Osteocyte (in vitro differentiated cells): ENCODE data around the gene CDH7. TPM values are rescaled to one million over a fixed set of nuclear protein-coding genes. Genes with fewer than 3 reads are reported as not detected.

Source experiments
- DNase-seq: peaks from one replicate; pipeline ENCODE4 v3.0.0; 2021; ENCODE audit warnings: mixed read lengths; ENCODE audit not compliant: unreplicated experiment; ENCODE audit errors: extremely low spot score
- H3K27ac Mint-ChIP-seq: one replicate; pipeline ENCODE4 v1.8.0; 2021; ENCODE audit warnings: mild to moderate bottlenecking, mixed read lengths; ENCODE audit not compliant: unreplicated experiment
- H3K27me3 Mint-ChIP-seq: one replicate; pipeline ENCODE4 v1.8.0; 2021; ENCODE audit warnings: mixed read lengths; ENCODE audit not compliant: unreplicated experiment
- H3K36me3 Mint-ChIP-seq: one replicate; pipeline ENCODE4 v1.8.0; 2021; ENCODE audit warnings: mixed read lengths; ENCODE audit not compliant: unreplicated experiment
- H3K4me1 Mint-ChIP-seq: one replicate; pipeline ENCODE4 v1.8.0; 2021; ENCODE audit warnings: mixed read lengths; ENCODE audit not compliant: unreplicated experiment
- H3K4me3 Mint-ChIP-seq: one replicate; pipeline ENCODE4 v1.8.0; 2021; ENCODE audit warnings: mild to moderate bottlenecking, moderate library complexity, mixed read lengths; ENCODE audit not compliant: unreplicated experiment
- H3K9me3 Mint-ChIP-seq: one replicate; pipeline ENCODE4 v1.8.0; 2021; ENCODE audit warnings: mixed read lengths; ENCODE audit not compliant: unreplicated experiment
- CTCF ChIP-seq: fragments of 200-600 bp; sonication (generic); IDR thresholded peaks from 2 replicates; pipeline ENCODE4 v1.5.0; 2021; ENCODE audit warnings: antibody characterized with exemption, mild to moderate bottlenecking, moderate library complexity
- total RNA-seq: library from RNA; stranded (reverse); gene quantifications from 2 replicates; pipeline ENCODE4 v1.2.1, GENCODE V29; 2021

CDH7 gene
- total RNA-seq, 1 donor from 2014 or later = not detected

GRCh38 chr18:65768120-65768778, 17.4 kb downstream of the CDH7 start:
- Mint-ChIP-seq H3K27ac (no peak overlapping the region), H3K36me3 (no peaks in the 10 kb centered on the region), H3K4me1 (no peaks in the 10 kb centered on the region)

GRCh38 chr18:65769652-65770051, 18.8 kb downstream of the CDH7 start:
- Mint-ChIP-seq H3K27ac (no peak overlapping the region), H3K9me3 (no peaks in the 10 kb centered on the region), H3K27me3 (no peaks in the 10 kb centered on the region), H3K4me3 (no peak overlapping the region), H3K36me3 (no peaks in the 10 kb centered on the region), H3K4me1 (no peaks in the 10 kb centered on the region)
- TF ChIP-seq CTCF = no peak
- no peak for DNase-seq

More at GRCh38 chr18:65768120-65768778, 17.4 kb downstream of the CDH7 start:
- Mint-ChIP-seq H3K27me3 (no peaks in the 10 kb centered on the region), H3K4me3 (no peak overlapping the region), H3K9me3 (no peaks in the 10 kb centered on the region)
- no peak for DNase-seq
- TF ChIP-seq CTCF = no peak

- H3K4me3 Mint-ChIP-seq = no peak overlapping the region
These were observed 35.7 kb downstream of the CDH7 start for GRCh38 chr18:65786474-65786873.

GRCh38 chr18:65788373-65788772, 37.6 kb downstream of the CDH7 start:
- DNase-seq = no peak
- H3K36me3 Mint-ChIP-seq = no peaks in the 10 kb centered on the region
- H3K27me3 Mint-ChIP-seq = no peaks in the 10 kb centered on the region
- H3K4me1 Mint-ChIP-seq = no peaks in the 10 kb centered on the region
- no peak overlapping the region for H3K27ac Mint-ChIP-seq
- TF ChIP-seq CTCF = no peak
- no peaks in the 10 kb centered on the region for H3K9me3 Mint-ChIP-seq
- H3K4me3 Mint-ChIP-seq = no peak overlapping the region

More at GRCh38 chr18:65786474-65786873, 35.7 kb downstream of the CDH7 start:
- DNase-seq = no peak
- no peaks in the 10 kb centered on the region for H3K36me3 Mint-ChIP-seq
- TF ChIP-seq CTCF = no peak
- H3K9me3 Mint-ChIP-seq = peaks cover 2% of the 10 kb centered on the region
- H3K4me1 Mint-ChIP-seq = no peaks in the 10 kb centered on the region
- no peak overlapping the region for H3K27ac Mint-ChIP-seq
- no peaks in the 10 kb centered on the region for H3K27me3 Mint-ChIP-seq

- H3K36me3 Mint-ChIP-seq = no peaks in the 10 kb centered on the region
- no peak for DNase-seq
- no peaks in the 10 kb centered on the region for H3K9me3 Mint-ChIP-seq
- no peak overlapping the region for H3K4me3 Mint-ChIP-seq
- H3K4me1 Mint-ChIP-seq = no peaks in the 10 kb centered on the region
- TF ChIP-seq CTCF = no peak
- H3K27me3 Mint-ChIP-seq = no peaks in the 10 kb centered on the region
- no peak overlapping the region for H3K27ac Mint-ChIP-seq
These were observed 39.8 kb downstream of the CDH7 start for GRCh38 chr18:65790604-65791003.
